Psoas muscle (tissue), 8 donors: ENCODE measurements around the gene HOXA6. TPM values are rescaled to one million over a fixed set of nuclear protein-coding genes. Genes with fewer than 3 reads are reported as not detected.

Source experiments
- ATAC-seq, 4 donors: fragments of 200-7000 bp; cut with Tn5 transposase; one replicate each; pipeline ENCODE4 v1.9.1; 2020; ENCODE audit warnings: moderate library complexity in 3 of 4, mild to moderate bottlenecking in 2 of 4
- DNase-seq, 2 donors: peaks; one replicate each; pipeline ENCODE4 v3.0.0-alpha.2; 2020
- H3K27ac ChIP-seq: fragments of 200-600 bp; one replicate; pipeline ENCODE4 v1.8.0; 2022
- H3K27me3 ChIP-seq, 3 donors: fragments of 200-600 bp in 1 of 3; one replicate each; pipeline versions ENCODE4 v1.6.1 to v1.8.0; 2013 to 2022; ENCODE audit warnings: low read length in 2 of 3, mild to moderate bottlenecking in 2 of 3, moderate library complexity in 1 of 3; ENCODE audit not compliant: insufficient read depth in 3 of 3
- H3K36me3 ChIP-seq, 2 donors: fragments of 200-600 bp in 1 of 2; one replicate each; pipeline versions ENCODE4 v1.6.1 to v1.8.0; 2013 to 2022; ENCODE audit warnings: low read depth in 1 of 2, mild to moderate bottlenecking in 1 of 2, moderate library complexity in 1 of 2; ENCODE audit not compliant: insufficient read depth in 1 of 2
- H3K4me1 ChIP-seq: fragments of 200-600 bp; one replicate; pipeline ENCODE4 v1.8.0; 2022
- H3K4me3 ChIP-seq: fragments of 200-600 bp; one replicate; pipeline ENCODE4 v1.8.0; 2022; ENCODE audit warnings: mild to moderate bottlenecking
- H3K9me3 ChIP-seq: fragments of 200-600 bp; one replicate; pipeline ENCODE4 v1.8.0; 2022
- WGBS, 3 donors: extraction: QIAGEN DNeasy Blood & Tissue Kit; methylation state at CpG; one replicate each; pipeline versions ENCODE4 v1.1.6 to v1.1.7; 2013; 5-methylcytosine and 5-hydroxymethylcytosine counted together
- intact Hi-C, 2 donors: fragments of 100-400 bp; cut with DNase I; formaldehyde crosslinking; loops; one replicate each; pipeline versions ENCODE4 v1.11.0 to v1.14.2; 2022
- polyA plus RNA-seq, 3 donors: library from polyadenylated mRNA; stranded (reverse); fragments of 200-250 nt; gene quantifications; one replicate each; pipeline ENCODE4 v1.2.3, GENCODE V29; 2013
- total RNA-seq, 4 donors: library from RNA; stranded (reverse); fragmentation: NEBNext Ultra II Directional in 2 of 4; extraction: Animal tissue kit (Norgen Biotek cat#: 25700) in 2 of 4; gene quantifications; one replicate each; pipeline versions ENCODE4 v1.2.1 to v1.2.4, GENCODE V29; 2021 to 2023
- TF ChIP-seq, protein P1 (sequence below): fragments of 200-600 bp; IDR thresholded peaks from one replicate; pipeline ENCODE4 v1.8.0; 2022; ENCODE audit warnings: antibody characterized with exemption
- donor health status: healthy with polysubstance abuse.
- donor health status: DM: no; HTN: no; CAD: no; lungs with moderate emphysema.
- donor health status: Bipolar disorder and iron deficiency.
- donor health status: healthy.
- donor health status: DM: yes; HTN: yes; CAD: no.
- donor health status: DM: no; HTN: no; CAD: no.
- donor health status: DM: no; HTN: no; CAD: no.
- donor health status: DM: yes; HTN: yes; CAD: no.

HOXA6 gene
- total and polyA plus RNA-seq, 7 donors: 0.64 to 3.7 (median 2.9) TPM

- peaks cover 14% of the 10 kb centered on the region for H3K4me1 ChIP-seq
- intact Hi-C loops: loop anchor here (5.0 to 10.0 kb wide), 2 partner anchors 956 to 1273 kb away; partner anchors contain the start of genes CBX3 (in 1 of the 2) and HNRNPA2B1 (in 1 of the 2)
- no peaks in the 10 kb centered on the region for H3K9me3 ChIP-seq
- H3K27me3 ChIP-seq: no peaks in the 10 kb centered on the region
- H3K27ac ChIP-seq: peak overlapping the region; percentile 91
- TF ChIP-seq, protein P1, sequence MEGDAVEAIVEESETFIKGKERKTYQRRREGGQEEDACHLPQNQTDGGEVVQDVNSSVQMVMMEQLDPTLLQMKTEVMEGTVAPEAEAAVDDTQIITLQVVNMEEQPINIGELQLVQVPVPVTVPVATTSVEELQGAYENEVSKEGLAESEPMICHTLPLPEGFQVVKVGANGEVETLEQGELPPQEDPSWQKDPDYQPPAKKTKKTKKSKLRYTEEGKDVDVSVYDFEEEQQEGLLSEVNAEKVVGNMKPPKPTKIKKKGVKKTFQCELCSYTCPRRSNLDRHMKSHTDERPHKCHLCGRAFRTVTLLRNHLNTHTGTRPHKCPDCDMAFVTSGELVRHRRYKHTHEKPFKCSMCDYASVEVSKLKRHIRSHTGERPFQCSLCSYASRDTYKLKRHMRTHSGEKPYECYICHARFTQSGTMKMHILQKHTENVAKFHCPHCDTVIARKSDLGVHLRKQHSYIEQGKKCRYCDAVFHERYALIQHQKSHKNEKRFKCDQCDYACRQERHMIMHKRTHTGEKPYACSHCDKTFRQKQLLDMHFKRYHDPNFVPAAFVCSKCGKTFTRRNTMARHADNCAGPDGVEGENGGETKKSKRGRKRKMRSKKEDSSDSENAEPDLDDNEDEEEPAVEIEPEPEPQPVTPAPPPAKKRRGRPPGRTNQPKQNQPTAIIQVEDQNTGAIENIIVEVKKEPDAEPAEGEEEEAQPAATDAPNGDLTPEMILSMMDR: no peak
- H3K4me3 ChIP-seq: no peak overlapping the region
- DNase-seq (peak in 1 of 2 donors; percentile 49), ATAC-seq (no peak)
- WGBS, 3 donors: 86 to 90% (median 88%) methylated on average over 29 to 30 of the region's 30 CpGs
- no peaks in the 10 kb centered on the region for H3K36me3 ChIP-seq
Measured at GRCh38 chr7:27157702-27158431, 10.3 kb upstream of the HOXA6 start.

GRCh38 chr7:27156916-27157701 is 9.5 kb upstream of the HOXA6 start:
- ATAC-seq (peak in 3 of 4 donors; percentile 0 to 2 (median 1)), DNase-seq (peak; percentile 12 to 56)
- intact Hi-C loops: loop anchor here (5.0 to 10.0 kb wide), 2 partner anchors 955 to 1272 kb away; partner anchors contain the start of genes CBX3 (in 1 of the 2) and HNRNPA2B1 (in 1 of the 2)
- H3K9me3 ChIP-seq: no peaks in the 10 kb centered on the region
- peak overlapping the region; percentile 84 for H3K4me3 ChIP-seq
- H3K36me3 ChIP-seq: no peaks in the 10 kb centered on the region
- no peaks in the 10 kb centered on the region for H3K27me3 ChIP-seq
- 41 to 50% (median 43%) methylated on average over 30 of the region's 30 CpGs for WGBS, 3 donors
- H3K4me1 ChIP-seq: peaks cover 15% of the 10 kb centered on the region
- TF ChIP-seq, protein P1: no peak
- H3K27ac ChIP-seq: peak overlapping the region; percentile 91

GRCh38 chr7:27156508-27156898 is 8.9 kb upstream of the HOXA6 start, which contains the start of gene HOXA7:
TSS of gene HOXA7 (minus strand) at chr7:27156675. CDS start at chr7:27156545, 130 bp downstream.
- peak within 1 kb of the TSS; percentile 84 for H3K4me3 ChIP-seq
- TF ChIP-seq, protein P1: no peak
- no peaks in the 10 kb centered on the region for H3K9me3 ChIP-seq
- peaks cover 15% of the 10 kb centered on the region for H3K4me1 ChIP-seq
- 1% methylated on average over 27 to 33 of the region's 33 CpGs for WGBS, 3 donors
- ATAC-seq (peak; percentile 72 to 79 (median 78)), DNase-seq (peak; percentile 82 to 93)
- H3K27ac ChIP-seq: peak within 1 kb of the TSS; percentile 91
- intact Hi-C loops: loop anchor here (5.0 to 10.0 kb wide), 2 partner anchors 954 to 1272 kb away; partner anchors contain the start of genes CBX3 (in 1 of the 2) and HNRNPA2B1 (in 1 of the 2)
- no peaks in the 10 kb centered on the region for H3K27me3 ChIP-seq
- no peaks in the 10 kb centered on the region for H3K36me3 ChIP-seq

GRCh38 chr7:27155816-27156507 is 8.4 kb upstream of the HOXA6 start:
- Histone ChIP-seq H3K4me1 (peaks cover 12% of the 10 kb centered on the region), H3K9me3 (no peaks in the 10 kb centered on the region), H3K4me3 (peak overlapping the region; percentile 84), H3K27me3 (no peaks in the 10 kb centered on the region), H3K36me3 (no peaks in the 10 kb centered on the region), H3K27ac (peak overlapping the region; percentile 91)
- ATAC-seq: peak; percentile 36 to 57 (median 44)
- 1% methylated on average over 48 to 63 of the region's 63 CpGs for WGBS, 3 donors
- TF ChIP-seq, protein P1: no peak
- intact Hi-C loops: loop anchor here (5.0 to 10.0 kb wide), 2 partner anchors 954 to 1271 kb away; partner anchors contain the start of genes CBX3 (in 1 of the 2) and HNRNPA2B1 (in 1 of the 2)
- DNase-seq: peak; percentile 54 to 80
